ENCODE measurements around the gene PLRG1. TPM values are rescaled to one million over a fixed set of nuclear protein-coding genes. Genes with fewer than 3 reads are reported as not detected.

Gene PLRG1
- total RNA-seq, 1 experiment from 2014 or later = 116 TPM

GRCh38 chr4:154583677-154584076, 33.5 kb upstream of the PLRG1 start:
- H3K36me3 ChIP-seq (ENCODE audit: insufficient read depth, low read length, poor library complexity, severe bottlenecking) = no peaks in the 10 kb centered on the region
- no peak for DNase-seq (ENCODE audit: low spot score)
- no TSS peak for BruUV-seq (replicated peaks)
- H3K27ac ChIP-seq (ENCODE audit: low read depth, low read length, poor library complexity, severe bottlenecking) = no peak overlapping the region
- peaks cover 15% of the 10 kb centered on the region for H3K27me3 ChIP-seq (replicated peaks; ENCODE audit: insufficient read depth, low read depth, low read length, poor library complexity)
- TF ChIP-seq EZH2 (IDR thresholded peaks at IDR 0.05; ENCODE audit: borderline replicate concordance, low read depth, low read length, poor library complexity, severe bottlenecking) (no peak), CTCF (conservative IDR thresholded peaks at IDR 0.05; ENCODE audit: low read depth, low read length) (no peak)
- H3K9me3 ChIP-seq (ENCODE audit: low read depth, low read length, poor library complexity, severe bottlenecking) = no peaks in the 10 kb centered on the region
- POLR2A ChIA-PET (ENCODE audit: low non-redundant PET) = interaction anchor here (0.7 kb wide), 1 partner anchor 816 kb away, joined by 4 read pairs; no protein-coding TSS in a partner anchor
- H3K4me3 ChIP-seq (ENCODE audit: low read depth, low read length, poor library complexity, severe bottlenecking) = no peak overlapping the region
- no peaks in the 10 kb centered on the region for H3K4me1 ChIP-seq (ENCODE audit: insufficient read depth, low read length, poor library complexity, severe bottlenecking)
- CTCF ChIA-PET = no interaction called here
- intact Hi-C loops (cut with micrococcal nuclease; ENCODE audit: unreplicated experiment) = no loop called here

GRCh38 chr4:154583230-154583629, 33.0 kb upstream of the PLRG1 start:
- intact Hi-C loops (cut with micrococcal nuclease; ENCODE audit: unreplicated experiment) = no loop called here
- Histone ChIP-seq H3K4me1 (ENCODE audit: insufficient read depth, low read length, poor library complexity, severe bottlenecking) (no peaks in the 10 kb centered on the region), H3K27me3 (replicated peaks; ENCODE audit: insufficient read depth, low read depth, low read length, poor library complexity) (peaks cover 11% of the 10 kb centered on the region), H3K4me3 (ENCODE audit: low read depth, low read length, poor library complexity, severe bottlenecking) (no peak overlapping the region), H3K27ac (ENCODE audit: low read depth, low read length, poor library complexity, severe bottlenecking) (no peak overlapping the region), H3K36me3 (ENCODE audit: insufficient read depth, low read length, poor library complexity, severe bottlenecking) (no peaks in the 10 kb centered on the region), H3K9me3 (ENCODE audit: low read depth, low read length, poor library complexity, severe bottlenecking) (no peaks in the 10 kb centered on the region)
- DNase-seq (ENCODE audit: low spot score) = no peak
- ChIA-PET POLR2A (ENCODE audit: low non-redundant PET) (interaction anchor here (0.7 kb wide), 1 partner anchor 816 kb away, joined by 4 read pairs; no protein-coding TSS in a partner anchor), CTCF (no interaction called here)
- BruUV-seq (replicated peaks) = no TSS peak
- TF ChIP-seq EZH2 (IDR thresholded peaks at IDR 0.05; ENCODE audit: borderline replicate concordance, low read depth, low read length, poor library complexity, severe bottlenecking) = no peak

- TF ChIP-seq EZH2 (IDR thresholded peaks at IDR 0.05; ENCODE audit: borderline replicate concordance, low read depth, low read length, poor library complexity, severe bottlenecking) (no peak), CTCF (conservative IDR thresholded peaks at IDR 0.05; ENCODE audit: low read depth, low read length) (no peak)
- DNase-seq (ENCODE audit: low spot score) = no peak
- H3K4me3 ChIP-seq (ENCODE audit: low read depth, low read length, poor library complexity, severe bottlenecking) = no peak overlapping the region
- CTCF ChIA-PET = no interaction called here
- BruUV-seq (replicated peaks) = no TSS peak
- no peak overlapping the region for H3K27ac ChIP-seq (ENCODE audit: low read depth, low read length, poor library complexity, severe bottlenecking)
- POLR2A ChIA-PET (ENCODE audit: low non-redundant PET) = no interaction called here
- intact Hi-C loops (cut with micrococcal nuclease; ENCODE audit: unreplicated experiment) = no loop called here
- H3K9me3 ChIP-seq (ENCODE audit: low read depth, low read length, poor library complexity, severe bottlenecking) = no peaks in the 10 kb centered on the region
- H3K36me3 ChIP-seq (ENCODE audit: insufficient read depth, low read length, poor library complexity, severe bottlenecking) = no peaks in the 10 kb centered on the region
- no peaks in the 10 kb centered on the region for H3K4me1 ChIP-seq (ENCODE audit: insufficient read depth, low read length, poor library complexity, severe bottlenecking)
- peaks cover 8% of the 10 kb centered on the region for H3K27me3 ChIP-seq (replicated peaks; ENCODE audit: insufficient read depth, low read depth, low read length, poor library complexity)
Observed at GRCh38 chr4:154582723-154583122, 32.5 kb upstream of the PLRG1 start.

GRCh38 chr4:154579927-154580326, 29.7 kb upstream of the PLRG1 start:
- Histone ChIP-seq H3K27ac (ENCODE audit: low read depth, low read length, poor library complexity, severe bottlenecking) (no peak overlapping the region), H3K9me3 (ENCODE audit: low read depth, low read length, poor library complexity, severe bottlenecking) (no peaks in the 10 kb centered on the region), H3K36me3 (ENCODE audit: insufficient read depth, low read length, poor library complexity, severe bottlenecking) (no peaks in the 10 kb centered on the region), H3K27me3 (replicated peaks; ENCODE audit: insufficient read depth, low read depth, low read length, poor library complexity) (peaks cover 8% of the 10 kb centered on the region), H3K4me1 (ENCODE audit: insufficient read depth, low read length, poor library complexity, severe bottlenecking) (peaks cover 4% of the 10 kb centered on the region), H3K4me3 (ENCODE audit: low read depth, low read length, poor library complexity, severe bottlenecking) (no peak overlapping the region)
- ChIA-PET POLR2A (ENCODE audit: low non-redundant PET) (no interaction called here), CTCF (no interaction called here)
- no peak for TF ChIP-seq EZH2 (IDR thresholded peaks at IDR 0.05; ENCODE audit: borderline replicate concordance, low read depth, low read length, poor library complexity, severe bottlenecking)
- DNase-seq (ENCODE audit: low spot score) = no peak
- no TSS peak for BruUV-seq (replicated peaks)
- intact Hi-C loops (cut with micrococcal nuclease; ENCODE audit: unreplicated experiment) = no loop called here

All from A673 (cell line).